ENCODE results near the gene LCN12.

GRCh38 chr9:136990242-136990911, 38.3 kb downstream of the LCN12 start:
- TF ChIP-seq CTCF (IDR thresholded peaks at IDR 0.05) (no peak), POLR2A (IDR thresholded peaks at IDR 0.05) (no peak)

Measured in vagina (tissue), 2 donors.